Activated effector memory CD4-positive, alpha-beta T cell treated with anti-CD3 and anti-CD28 coated beads, Interleukin-2, amount 50 U/mL, for 16 hours (primary cell): Measurements from ENCODE around the gene ING2.
"Not testable (repeated sequence)": the region's sequence is repeated elsewhere in the genome, so short reads cannot be mapped to it uniquely, and the experiment has no call there.

Source experiments
- DNase-seq: peaks from one replicate; pipeline ENCODE4 v3.0.0-alpha.2; 2020

Gene ING2

GRCh38 chr4:183552274-183553146 lies 47.7 kb downstream of the ING2 start:
- no peak for DNase-seq

GRCh38 chr4:183553147-183553478 lies 48.3 kb downstream of the ING2 start:
- DNase-seq = not testable (repeated sequence)

- DNase-seq = no peak
Measured at GRCh38 chr4:183553601-183554345, 48.9 kb downstream of the ING2 start.

GRCh38 chr4:183554346-183554686 lies 49.5 kb downstream of the ING2 start:
- no peak for DNase-seq

DNA sequence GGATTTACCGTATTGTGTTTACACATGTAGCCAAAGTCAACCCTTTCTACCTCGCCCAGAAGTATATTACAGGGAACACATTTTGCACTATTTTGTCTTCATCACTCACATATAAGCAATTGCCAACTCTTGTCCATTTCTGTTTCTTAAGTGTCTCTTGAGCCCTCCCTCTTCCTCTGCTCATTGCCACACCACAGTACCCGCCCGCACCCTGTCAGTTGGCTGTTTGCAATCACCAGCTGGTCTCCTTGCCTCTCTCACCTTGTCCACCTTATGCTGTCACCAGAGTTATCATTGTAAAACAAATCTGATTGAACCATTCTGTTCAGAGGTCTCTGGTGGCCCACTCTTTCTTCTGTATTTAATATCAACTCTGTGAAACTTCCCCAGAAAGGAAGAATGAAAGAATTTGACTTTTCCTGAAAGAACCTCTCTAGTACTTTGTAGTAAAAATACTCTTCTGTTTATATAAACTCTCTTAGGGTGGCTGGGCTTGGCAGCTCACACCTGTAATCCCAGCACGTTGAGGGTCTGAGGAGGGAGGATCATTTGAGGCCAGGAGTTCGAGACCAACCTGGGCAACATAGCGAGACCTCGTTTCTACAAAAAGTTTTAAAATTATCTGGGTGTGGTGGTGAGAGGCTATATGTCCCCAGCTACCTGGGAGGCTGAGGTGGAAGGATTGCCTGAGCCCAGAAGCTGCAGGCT lies 50.2 kb downstream of the ING2 start:
- no peak for DNase-seq

- DNase-seq = no peak
Measured at GRCh38 chr4:183556947-183557346, 52.1 kb downstream of the ING2 start.

- DNase-seq = no peak
Measured at GRCh38 chr4:183557611-183558010, 52.8 kb downstream of the ING2 start.

- DNase-seq = no peak
Measured at GRCh38 chr4:183558873-183559272, 54.0 kb downstream of the ING2 start.

DNA sequence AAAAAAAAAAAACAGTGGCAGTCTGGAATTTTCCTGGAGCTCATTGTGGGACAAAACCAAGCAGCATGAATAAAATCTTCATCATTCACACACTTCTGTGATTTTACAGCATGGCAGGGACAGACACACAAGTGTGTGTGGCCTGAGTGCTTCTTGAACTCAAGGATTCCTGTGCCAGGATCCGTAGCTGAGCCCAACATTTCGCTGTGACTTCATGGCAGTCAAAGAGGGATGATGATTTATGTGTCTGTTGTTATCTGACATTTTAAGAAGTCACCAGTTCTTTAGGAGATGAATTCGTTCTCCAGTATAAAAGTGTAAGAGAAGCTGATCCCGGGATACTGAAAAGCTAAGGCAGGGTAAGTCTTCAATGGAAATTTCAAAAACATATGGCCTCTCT lies 57.0 kb downstream of the ING2 start:
- DNase-seq = no peak
